ENCODE measurements around the gene FNDC3A. TPM values are rescaled to one million over a fixed set of nuclear protein-coding genes. Genes with fewer than 3 reads are reported as not detected.

Gene FNDC3A
- total RNA-seq, 1 experiment from 2014 or later, result 15.6 TPM

- TF ChIP-seq EZH2 (IDR thresholded peaks at IDR 0.05; ENCODE audit: low read length, unreplicated experiment) (no peak), CTCF (conservative IDR thresholded peaks at IDR 0.05; ENCODE audit: low read depth, low read length) (no peak), EZH2phosphoT487 (IDR thresholded peaks at IDR 0.05; ENCODE audit: borderline replicate concordance, low read length) (no peak)
- ATAC-seq, result peak; percentile 92
Measured at GRCh38 chr13:49247643-49248621, 272.2 kb downstream of the FNDC3A start, which contains the start of gene CDADC1. TSS of gene CDADC1 (plus strand) at chr13:49247925. CDS start at chr13:49248038, 113 bp downstream.

GRCh38 chr13:49248622-49249002, 272.9 kb downstream of the FNDC3A start:
- BruUV-seq (replicated peaks), result no TSS peak
- peak overlapping the region; percentile 82 for H3K9ac ChIP-seq (ENCODE audit: low read length)
- H3K4me3 ChIP-seq (ENCODE audit: low read length), result peak overlapping the region; percentile 87
- H3K27ac ChIP-seq (ENCODE audit: low read length), result no peak overlapping the region
- TF ChIP-seq EZH2 (IDR thresholded peaks at IDR 0.05; ENCODE audit: low read length, unreplicated experiment) (no peak), CTCF (conservative IDR thresholded peaks at IDR 0.05; ENCODE audit: low read depth, low read length) (peak; percentile 40; the same call in 1 of the 2 replicates), EZH2phosphoT487 (IDR thresholded peaks at IDR 0.05; ENCODE audit: borderline replicate concordance, low read length) (no peak)
- intact Hi-C loops (cut with micrococcal nuclease), result no loop called here
- peak; percentile 18 for ATAC-seq
- no peaks in the 10 kb centered on the region for H3K36me3 ChIP-seq (ENCODE audit: low read depth, low read length)
- H3K4me1 ChIP-seq (ENCODE audit: insufficient read depth, low read length), result no peaks in the 10 kb centered on the region
- no peaks in the 10 kb centered on the region for H3K9me3 ChIP-seq (ENCODE audit: low read length)
- no peaks in the 10 kb centered on the region for H3K27me3 ChIP-seq (ENCODE audit: low read length)
- H3K9me2 ChIP-seq (replicated peaks; ENCODE audit: low read length), result no peaks in the 10 kb centered on the region
- peak; percentile 6 for DNase-seq
- H3K79me2 ChIP-seq (ENCODE audit: low read length), result peaks cover 16% of the 10 kb centered on the region; the same call in 1 of the 2 replicates
- POLR2A ChIA-PET (ENCODE audit: unreplicated experiment), result interaction anchor here (0.6 kb wide), 2 partner anchors 34 to 720 kb away, joined by 3 to 4 read pairs; no protein-coding TSS in a partner anchor
- peak overlapping the region; percentile 98 for H2AFZ ChIP-seq (ENCODE audit: low read length)
- CTCF ChIA-PET, result interaction anchor here (1.2 to 1.9 kb wide), 2 partner anchors 9 to 32 kb away, joined by 3 to 7 read pairs; no protein-coding TSS in a partner anchor
- peak overlapping the region; percentile 99 for H3K4me2 ChIP-seq (ENCODE audit: low read length)
- no peaks in the 10 kb centered on the region for H3F3A ChIP-seq (ENCODE audit: low read length, unreplicated experiment)
- H4K20me1 ChIP-seq (ENCODE audit: low read length), result no peaks in the 10 kb centered on the region

More at GRCh38 chr13:49247643-49248621, 272.2 kb downstream of the FNDC3A start, which contains the start of gene CDADC1:
- no peaks in the 10 kb centered on the region for H3F3A ChIP-seq (ENCODE audit: low read length, unreplicated experiment)
- ChIA-PET POLR2A (ENCODE audit: unreplicated experiment) (interaction anchor here (0.5 to 0.6 kb wide), 4 partner anchors 33 to 719 kb away, joined by 3 to 4 read pairs (median 4); no protein-coding TSS in a partner anchor), CTCF (interaction anchor here (0.6 to 1.9 kb wide), 3 partner anchors 8 to 1340 kb away, joined by 3 to 7 read pairs (median 3); no protein-coding TSS in a partner anchor)
- intact Hi-C loops (cut with micrococcal nuclease), result loop anchor here (2.0 kb wide), 1 partner anchor 33 kb away; no protein-coding TSS in a partner anchor
- peaks cover 16% of the 10 kb centered on the region; the same call in 1 of the 2 replicates for H3K79me2 ChIP-seq (ENCODE audit: low read length)
- H3K9ac ChIP-seq (ENCODE audit: low read length), result peak within 1 kb of the TSS; percentile 82
- H2AFZ ChIP-seq (ENCODE audit: low read length), result peak within 1 kb of the TSS; percentile 98
- H3K4me2 ChIP-seq (ENCODE audit: low read length), result peak within 1 kb of the TSS; percentile 99
- 0 out of 2 replicates have a peak within 1 kb of the TSS, but pooled peaks have one; percentile 26 for H3K27ac ChIP-seq (ENCODE audit: low read length)
- peak within 1 kb of the TSS; percentile 87 for H3K4me3 ChIP-seq (ENCODE audit: low read length)
- H3K4me1 ChIP-seq (ENCODE audit: insufficient read depth, low read length), result no peaks in the 10 kb centered on the region
- peak; percentile 93 for DNase-seq
- BruUV-seq (replicated peaks), result TSS peak; percentile 67
- H3K36me3 ChIP-seq (ENCODE audit: low read depth, low read length), result no peaks in the 10 kb centered on the region
- H4K20me1 ChIP-seq (ENCODE audit: low read length), result no peaks in the 10 kb centered on the region
- no peaks in the 10 kb centered on the region for H3K9me3 ChIP-seq (ENCODE audit: low read length)
- H3K27me3 ChIP-seq (ENCODE audit: low read length), result no peaks in the 10 kb centered on the region
- H3K9me2 ChIP-seq (replicated peaks; ENCODE audit: low read length), result no peaks in the 10 kb centered on the region
